Measurements from ENCODE around the gene PFKFB1. TPM values are rescaled to one million over a fixed set of nuclear protein-coding genes. Genes with fewer than 3 reads are reported as not detected.

PFKFB1 gene
- total RNA-seq, 1 donor from 2014 or later = 0.58 TPM

DNA sequence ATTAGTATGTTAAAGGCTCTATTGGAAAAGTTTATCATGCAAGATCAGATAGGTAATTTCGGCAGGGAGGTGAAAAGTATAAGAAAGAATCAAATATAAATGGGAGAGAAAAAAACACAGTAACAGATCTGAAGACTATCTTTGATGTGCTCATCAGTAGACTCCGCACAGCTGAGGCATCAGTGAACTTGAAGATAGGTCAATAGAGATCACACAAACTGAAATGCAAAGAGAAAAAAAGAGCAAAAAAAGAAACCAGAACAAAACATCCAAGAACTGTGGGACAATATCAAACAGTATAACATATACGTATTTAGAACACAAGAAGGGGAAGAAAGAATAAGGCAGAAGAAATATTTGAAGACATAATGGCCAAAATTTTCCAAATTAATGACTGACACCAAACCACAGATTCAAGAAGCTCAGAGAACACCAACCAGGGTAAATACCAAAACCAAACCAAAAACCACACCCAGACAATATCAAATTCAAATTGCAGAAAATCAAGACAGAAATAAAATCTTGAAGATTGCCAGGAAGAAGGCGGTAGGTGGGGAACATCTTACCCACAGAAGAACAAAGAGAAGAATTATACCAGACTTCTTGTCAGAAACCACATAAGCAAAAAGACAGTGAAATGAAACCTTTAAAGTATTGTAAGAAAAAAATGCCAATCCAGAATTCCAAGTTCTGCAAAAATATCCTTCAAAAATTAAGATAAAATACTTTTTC, 29.1 kb downstream of the PFKFB1 start:
- H3K27ac Mint-ChIP-seq = no peak overlapping the region
- no peaks in the 10 kb centered on the region for H3K9me3 Mint-ChIP-seq
- intact Hi-C loops (cut with micrococcal nuclease) = no loop called here
- no peaks in the 10 kb centered on the region for H3K36me3 Mint-ChIP-seq (ENCODE audit: low read depth)
- DNase-seq = no peak
- peaks cover 4% of the 10 kb centered on the region for H3K27me3 Mint-ChIP-seq
- no peak overlapping the region for H3K4me3 Mint-ChIP-seq
- H3K4me1 Mint-ChIP-seq = peaks cover 4% of the 10 kb centered on the region

DNA sequence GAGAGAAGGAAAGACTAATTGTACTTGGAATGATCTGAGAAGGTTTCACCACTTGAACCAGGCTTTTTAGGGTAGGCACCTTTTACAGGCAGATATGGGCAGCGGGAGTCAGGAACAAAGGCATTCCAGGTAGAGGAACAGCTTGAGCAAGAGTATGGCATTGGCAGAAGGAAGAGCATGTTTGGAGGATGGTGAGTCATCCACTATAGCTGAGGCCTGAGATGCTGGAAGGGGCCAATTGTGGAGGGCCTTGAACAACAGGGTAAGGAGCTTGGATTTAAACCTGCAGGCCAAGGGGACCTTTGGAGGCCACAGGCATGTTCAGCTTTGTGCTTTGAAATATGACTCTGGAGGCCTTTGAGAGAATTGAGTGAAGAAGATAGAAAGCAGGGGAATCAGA, 32.2 kb downstream of the PFKFB1 start:
- Mint-ChIP-seq H3K27me3 (peaks cover 4% of the 10 kb centered on the region), H3K4me1 (peaks cover 4% of the 10 kb centered on the region), H3K9me3 (peaks cover 3% of the 10 kb centered on the region), H3K36me3 (ENCODE audit: low read depth) (no peaks in the 10 kb centered on the region), H3K27ac (no peak overlapping the region), H3K4me3 (no peak overlapping the region)
- no peak for DNase-seq
- intact Hi-C loops (cut with micrococcal nuclease) = no loop called here

DNA sequence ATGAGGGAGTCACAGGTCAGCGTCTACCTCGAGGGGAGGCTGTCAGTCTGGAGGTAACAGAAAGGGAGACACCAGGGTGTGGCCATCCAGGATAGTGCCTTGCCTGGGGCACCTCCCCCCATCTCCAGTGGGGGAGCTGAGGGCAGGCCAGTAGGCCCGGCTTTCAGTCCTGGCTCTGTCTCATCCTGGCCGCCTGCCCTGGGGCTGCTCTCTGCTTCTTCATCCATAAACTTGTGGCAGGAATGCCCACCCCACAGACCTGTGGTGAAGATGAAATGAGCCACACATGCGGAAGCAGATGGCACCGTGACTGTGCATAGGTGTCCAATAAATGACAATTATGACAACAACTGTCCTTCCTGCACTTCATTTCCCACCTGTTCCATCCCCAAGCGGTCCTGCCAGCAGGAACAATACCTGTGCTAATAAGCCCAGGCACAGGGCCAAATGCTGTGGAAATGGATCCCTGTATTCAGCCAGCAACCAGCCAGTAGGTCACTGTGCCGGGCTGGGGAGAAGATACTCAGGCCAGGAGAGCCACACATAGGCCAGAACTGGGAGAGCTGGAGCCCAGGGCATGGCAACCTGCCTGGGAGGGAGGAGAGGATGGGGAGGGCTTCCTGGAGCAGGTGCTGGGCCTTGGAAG, 43.1 kb downstream of the PFKFB1 start:
- Mint-ChIP-seq H3K4me3 (no peak overlapping the region), H3K36me3 (ENCODE audit: low read depth) (no peaks in the 10 kb centered on the region), H3K27me3 (no peaks in the 10 kb centered on the region), H3K9me3 (no peaks in the 10 kb centered on the region), H3K4me1 (no peaks in the 10 kb centered on the region), H3K27ac (no peak overlapping the region)
- intact Hi-C loops (cut with micrococcal nuclease) = no loop called here
- no peak for DNase-seq

DNA sequence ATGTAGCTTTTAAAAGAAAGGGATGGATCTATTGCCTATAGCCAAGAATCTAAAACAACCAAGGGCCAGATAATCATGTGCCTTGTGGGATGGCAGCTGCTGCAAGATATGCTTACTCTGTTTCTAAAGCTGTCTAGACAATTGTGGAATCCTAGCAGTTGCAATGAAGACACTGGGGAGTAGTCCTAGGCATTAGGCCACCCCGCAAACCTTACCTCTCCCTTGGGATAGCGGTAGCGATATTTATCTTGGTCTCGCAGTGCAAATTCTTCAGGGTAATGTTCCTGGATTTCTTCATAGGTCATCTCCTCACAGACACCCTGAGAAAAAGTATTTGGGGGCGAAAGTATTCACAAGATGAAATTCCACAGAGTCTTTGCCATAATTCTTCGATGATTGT, 48.8 kb downstream of the PFKFB1 start:
- no peaks in the 10 kb centered on the region for H3K27me3 Mint-ChIP-seq
- no peaks in the 10 kb centered on the region for H3K9me3 Mint-ChIP-seq
- DNase-seq = no peak
- no peaks in the 10 kb centered on the region for H3K4me1 Mint-ChIP-seq
- intact Hi-C loops (cut with micrococcal nuclease) = no loop called here
- H3K4me3 Mint-ChIP-seq = no peak overlapping the region
- H3K27ac Mint-ChIP-seq = no peak overlapping the region
- H3K36me3 Mint-ChIP-seq (ENCODE audit: low read depth) = no peaks in the 10 kb centered on the region

DNA sequence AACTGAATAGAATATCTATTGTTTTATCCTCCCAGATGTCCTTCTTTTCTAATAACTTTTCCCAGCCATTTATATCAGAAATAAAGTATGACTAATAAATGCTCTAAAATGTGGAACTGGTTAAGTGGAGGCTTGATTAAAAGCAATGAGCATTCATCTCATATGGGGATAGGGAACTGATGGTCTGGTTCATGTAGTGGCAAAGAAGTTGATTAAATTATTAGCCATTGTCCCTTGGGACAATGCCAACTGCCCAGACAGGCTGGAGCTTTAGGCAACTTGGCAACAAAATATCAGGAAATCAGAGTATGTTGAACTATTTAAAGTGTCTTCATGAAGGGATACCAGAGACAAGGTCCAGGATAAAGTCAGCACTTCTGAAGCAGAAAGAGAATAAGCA, 49.2 kb downstream of the PFKFB1 start:
- Mint-ChIP-seq H3K4me3 (no peak overlapping the region), H3K27me3 (no peaks in the 10 kb centered on the region), H3K36me3 (ENCODE audit: low read depth) (no peaks in the 10 kb centered on the region), H3K27ac (no peak overlapping the region), H3K4me1 (no peaks in the 10 kb centered on the region), H3K9me3 (no peaks in the 10 kb centered on the region)
- DNase-seq = no peak
- intact Hi-C loops (cut with micrococcal nuclease) = no loop called here

DNA sequence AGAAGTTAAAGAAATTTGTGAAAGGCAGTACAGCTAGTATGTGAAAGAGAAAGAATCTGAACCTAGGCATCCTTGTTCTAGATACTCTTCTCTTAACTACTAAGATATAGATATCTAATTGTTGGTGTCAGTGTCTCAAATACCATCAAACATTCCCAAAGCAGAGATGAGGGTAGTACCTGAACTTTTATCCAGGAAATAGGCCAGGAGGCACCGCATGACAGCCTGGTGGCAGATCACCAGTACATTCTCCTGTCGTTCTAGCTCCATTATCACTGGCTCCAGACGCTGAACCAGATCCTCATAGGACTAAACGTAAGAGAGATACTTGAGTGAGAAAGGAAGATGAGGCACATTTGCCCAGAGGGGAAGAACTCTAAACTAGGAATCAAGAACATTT, 56.6 kb downstream of the PFKFB1 start:
- H3K36me3 Mint-ChIP-seq (ENCODE audit: low read depth) = no peaks in the 10 kb centered on the region
- H3K9me3 Mint-ChIP-seq = no peaks in the 10 kb centered on the region
- H3K27ac Mint-ChIP-seq = no peak overlapping the region
- no peak for DNase-seq
- no peaks in the 10 kb centered on the region for H3K27me3 Mint-ChIP-seq
- no peak overlapping the region for H3K4me3 Mint-ChIP-seq
- no peaks in the 10 kb centered on the region for H3K4me1 Mint-ChIP-seq
- intact Hi-C loops (cut with micrococcal nuclease) = no loop called here

DNA sequence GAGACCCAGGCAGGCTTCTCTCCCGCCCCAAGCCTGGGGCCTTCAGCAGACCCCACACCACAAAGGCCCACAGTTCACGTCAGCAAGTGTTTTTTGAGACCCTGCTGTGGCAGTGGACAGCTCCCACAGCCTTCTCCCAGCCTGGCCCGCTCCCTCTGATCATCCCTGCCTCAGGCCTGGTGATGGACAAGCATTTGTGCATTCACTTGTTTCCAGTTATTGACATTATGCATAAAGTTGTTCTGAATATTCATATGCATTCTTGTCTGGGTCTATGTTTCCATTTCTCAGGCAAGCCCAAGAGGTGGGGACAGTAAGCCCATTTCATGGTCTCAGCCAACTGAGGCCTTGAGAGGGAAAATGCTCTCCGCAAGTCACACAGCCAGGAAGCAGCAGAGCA, 58.7 kb downstream of the PFKFB1 start:
- no peak for DNase-seq
- Mint-ChIP-seq H3K4me3 (no peak overlapping the region), H3K27me3 (no peaks in the 10 kb centered on the region), H3K36me3 (ENCODE audit: low read depth) (no peaks in the 10 kb centered on the region), H3K9me3 (no peaks in the 10 kb centered on the region), H3K27ac (no peak overlapping the region), H3K4me1 (no peaks in the 10 kb centered on the region)
- intact Hi-C loops (cut with micrococcal nuclease) = no loop called here

DNA sequence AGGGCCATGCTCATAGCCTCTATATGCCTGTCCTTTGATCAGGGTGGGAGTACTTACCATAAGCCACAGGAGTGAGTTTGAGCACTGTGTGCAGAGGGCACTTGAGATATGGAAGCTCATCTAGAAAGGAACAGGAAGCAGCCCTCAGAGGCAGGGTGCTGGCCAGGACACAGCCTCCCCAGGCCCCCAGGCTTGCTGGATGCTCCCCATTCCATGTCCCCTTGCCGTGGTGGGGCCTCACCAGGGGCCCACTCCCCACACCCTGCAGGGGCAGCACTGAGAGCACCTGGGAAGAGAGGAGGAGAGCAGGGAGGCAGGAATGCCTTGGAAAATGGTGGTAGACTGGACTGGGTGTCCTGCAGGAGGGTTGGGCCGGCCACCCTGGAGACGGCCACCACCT, 59.1 kb downstream of the PFKFB1 start:
- H3K4me1 Mint-ChIP-seq = no peaks in the 10 kb centered on the region
- H3K27ac Mint-ChIP-seq = no peak overlapping the region

DNA sequence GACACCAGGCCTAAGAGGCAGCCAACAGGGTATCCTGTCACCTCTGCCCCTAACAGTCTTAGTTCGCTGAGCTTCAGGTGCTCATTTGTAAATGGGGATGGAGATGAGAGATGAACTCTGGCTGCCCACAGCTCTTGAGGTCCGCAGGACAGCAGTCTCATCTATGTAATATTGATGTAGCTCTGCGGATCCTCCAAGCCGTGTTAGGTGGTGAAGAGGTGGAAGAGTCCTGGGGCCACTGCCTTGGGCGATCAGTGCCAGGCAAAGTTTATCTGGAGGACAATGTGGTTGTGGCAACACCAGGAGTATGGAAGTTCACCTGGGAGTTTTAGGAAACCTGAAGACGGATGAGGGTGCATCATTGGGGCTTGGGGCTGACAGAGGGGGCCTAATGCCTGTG, 59.9 kb downstream of the PFKFB1 start:
- Mint-ChIP-seq H3K27me3 (no peaks in the 10 kb centered on the region), H3K9me3 (no peaks in the 10 kb centered on the region), H3K4me3 (no peak overlapping the region), H3K27ac (no peak overlapping the region), H3K36me3 (ENCODE audit: low read depth) (no peaks in the 10 kb centered on the region), H3K4me1 (no peaks in the 10 kb centered on the region)
- intact Hi-C loops (cut with micrococcal nuclease) = no loop called here
- peak; percentile 16 for DNase-seq

More for the DNA sequence above, 59.1 kb downstream of the PFKFB1 start:
- H3K27me3 Mint-ChIP-seq = no peaks in the 10 kb centered on the region
- intact Hi-C loops (cut with micrococcal nuclease) = no loop called here
- no peak for DNase-seq
- H3K4me3 Mint-ChIP-seq = no peak overlapping the region
- H3K9me3 Mint-ChIP-seq = no peaks in the 10 kb centered on the region
- H3K36me3 Mint-ChIP-seq (ENCODE audit: low read depth) = no peaks in the 10 kb centered on the region

DNA sequence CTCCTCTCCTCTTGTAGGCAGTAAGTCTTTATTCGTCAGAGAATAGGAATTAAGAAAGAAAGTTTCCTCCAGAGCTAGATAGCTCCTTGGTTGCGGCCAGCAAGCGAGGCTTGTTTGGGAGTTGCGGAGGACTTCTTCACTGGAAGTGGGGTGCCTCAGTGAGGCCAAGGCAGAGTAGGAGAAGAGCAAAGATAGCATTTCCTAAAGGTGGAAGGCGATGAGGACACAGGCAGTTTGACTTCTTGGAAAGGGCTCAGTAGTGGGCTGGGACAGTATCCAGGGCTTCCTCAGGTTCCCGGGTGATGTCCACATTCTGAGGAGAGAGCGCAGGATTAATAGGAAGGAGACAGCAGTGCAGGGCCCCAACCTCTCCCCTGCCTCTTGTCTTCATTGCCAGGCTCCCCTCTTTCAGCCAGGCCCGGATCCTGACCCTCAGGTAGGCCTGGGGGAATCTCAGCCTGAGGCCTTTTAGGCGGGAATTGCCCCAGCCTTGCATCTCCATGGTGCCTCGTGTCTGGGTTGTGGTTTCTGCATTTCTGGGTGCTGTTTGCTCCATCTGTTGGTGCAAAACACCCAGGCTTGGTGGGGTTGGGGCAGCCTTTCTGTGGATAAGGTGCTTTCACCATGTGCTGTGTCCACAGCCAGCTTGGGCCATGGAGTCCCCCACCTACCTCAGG, 60.7 kb downstream of the PFKFB1 start:
- Mint-ChIP-seq H3K36me3 (ENCODE audit: low read depth) (no peaks in the 10 kb centered on the region), H3K27me3 (no peaks in the 10 kb centered on the region), H3K4me1 (no peaks in the 10 kb centered on the region), H3K27ac (no peak overlapping the region), H3K4me3 (no peak overlapping the region), H3K9me3 (no peaks in the 10 kb centered on the region)
- no peak for DNase-seq
- intact Hi-C loops (cut with micrococcal nuclease) = no loop called here

DNA sequence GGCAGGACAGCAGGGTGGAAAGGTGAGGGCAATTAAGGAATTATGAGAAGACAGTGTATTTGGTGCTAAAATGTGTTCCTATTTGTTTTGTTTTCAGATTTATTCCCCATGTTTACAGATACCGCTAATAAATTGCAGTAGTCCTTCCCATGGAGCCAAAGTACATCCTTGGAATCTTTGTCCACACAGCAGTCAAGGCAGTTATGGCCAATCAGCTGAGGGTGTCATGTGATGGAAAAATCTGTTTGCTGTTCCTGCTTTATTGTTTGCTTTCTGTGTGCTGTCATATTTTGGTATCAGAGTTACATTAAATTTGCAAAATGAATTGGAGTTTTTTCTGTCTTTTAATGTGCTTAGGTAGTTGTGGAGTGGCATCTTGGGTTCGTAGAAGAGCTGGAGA, 62.9 kb downstream of the PFKFB1 start:
- no peaks in the 10 kb centered on the region for H3K9me3 Mint-ChIP-seq
- no peaks in the 10 kb centered on the region for H3K4me1 Mint-ChIP-seq
- H3K36me3 Mint-ChIP-seq (ENCODE audit: low read depth) = no peaks in the 10 kb centered on the region
- intact Hi-C loops (cut with micrococcal nuclease) = no loop called here
- no peak overlapping the region for H3K27ac Mint-ChIP-seq
- H3K4me3 Mint-ChIP-seq = no peak overlapping the region
- H3K27me3 Mint-ChIP-seq = no peaks in the 10 kb centered on the region
- DNase-seq = no peak

DNA sequence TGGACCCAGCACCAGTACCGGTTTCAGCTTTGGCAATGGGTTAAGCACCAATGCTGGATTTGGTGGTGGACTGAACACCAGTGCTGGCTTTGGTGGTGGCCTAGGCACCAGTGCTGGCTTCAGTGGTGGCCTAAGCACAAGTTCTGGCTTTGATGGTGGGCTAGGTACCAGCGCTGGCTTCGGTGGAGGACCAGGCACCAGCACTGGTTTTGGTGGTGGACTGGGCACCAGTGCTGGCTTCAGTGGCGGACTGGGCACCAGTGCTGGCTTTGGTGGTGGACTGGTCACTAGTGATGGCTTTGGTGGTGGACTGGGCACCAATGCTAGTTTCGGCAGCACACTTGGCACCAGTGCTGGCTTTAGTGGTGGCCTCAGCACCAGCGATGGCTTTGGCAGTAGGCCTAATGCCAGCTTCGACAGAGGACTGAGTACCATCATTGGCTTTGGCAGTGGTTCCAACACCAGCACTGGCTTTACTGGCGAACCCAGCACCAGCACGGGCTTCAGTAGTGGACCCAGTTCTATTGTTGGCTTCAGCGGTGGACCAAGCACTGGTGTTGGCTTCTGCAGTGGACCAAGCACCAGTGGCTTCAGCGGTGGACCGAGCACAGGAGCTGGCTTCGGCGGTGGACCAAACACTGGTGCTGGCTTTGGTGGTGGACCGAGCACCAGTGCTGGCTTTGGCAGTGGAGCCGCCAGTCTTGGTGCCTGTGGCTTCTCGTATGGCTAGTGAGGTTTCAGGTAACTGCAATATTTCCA, 63.5 kb downstream of the PFKFB1 start:
- Mint-ChIP-seq H3K4me3 (no peak overlapping the region), H3K27ac (no peak overlapping the region), H3K36me3 (ENCODE audit: low read depth) (no peaks in the 10 kb centered on the region), H3K9me3 (no peaks in the 10 kb centered on the region), H3K27me3 (no peaks in the 10 kb centered on the region), H3K4me1 (no peaks in the 10 kb centered on the region)
- DNase-seq = no peak
- intact Hi-C loops (cut with micrococcal nuclease) = no loop called here

DNA sequence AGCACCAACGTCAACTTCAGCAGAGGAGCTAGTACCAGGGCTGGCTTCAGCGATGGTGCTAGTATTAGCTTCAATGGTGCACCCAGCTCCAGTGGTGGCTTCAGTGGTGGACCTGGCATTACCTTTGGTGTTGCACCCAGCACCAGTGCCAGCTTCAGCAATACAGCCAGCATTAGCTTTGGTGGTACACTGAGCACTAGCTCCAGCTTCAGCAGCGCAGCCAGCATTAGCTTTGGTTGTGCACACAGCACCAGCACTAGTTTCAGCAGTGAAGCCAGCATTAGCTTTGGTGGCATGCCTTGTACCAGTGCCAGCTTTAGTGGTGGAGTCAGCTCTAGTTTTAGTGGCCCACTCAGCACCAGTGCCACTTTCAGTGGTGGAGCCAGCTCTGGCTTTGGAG, 65.1 kb downstream of the PFKFB1 start:
- no peak for DNase-seq
- H3K36me3 Mint-ChIP-seq (ENCODE audit: low read depth) = no peaks in the 10 kb centered on the region
- no peaks in the 10 kb centered on the region for H3K4me1 Mint-ChIP-seq
- no peaks in the 10 kb centered on the region for H3K27me3 Mint-ChIP-seq
- intact Hi-C loops (cut with micrococcal nuclease) = loop anchor here (10.0 kb wide), 1 partner anchor 76 kb away; the partner anchor contains the start of gene APEX2
- H3K9me3 Mint-ChIP-seq = no peaks in the 10 kb centered on the region
- no peak overlapping the region for H3K4me3 Mint-ChIP-seq
- no peak overlapping the region for H3K27ac Mint-ChIP-seq

DNA sequence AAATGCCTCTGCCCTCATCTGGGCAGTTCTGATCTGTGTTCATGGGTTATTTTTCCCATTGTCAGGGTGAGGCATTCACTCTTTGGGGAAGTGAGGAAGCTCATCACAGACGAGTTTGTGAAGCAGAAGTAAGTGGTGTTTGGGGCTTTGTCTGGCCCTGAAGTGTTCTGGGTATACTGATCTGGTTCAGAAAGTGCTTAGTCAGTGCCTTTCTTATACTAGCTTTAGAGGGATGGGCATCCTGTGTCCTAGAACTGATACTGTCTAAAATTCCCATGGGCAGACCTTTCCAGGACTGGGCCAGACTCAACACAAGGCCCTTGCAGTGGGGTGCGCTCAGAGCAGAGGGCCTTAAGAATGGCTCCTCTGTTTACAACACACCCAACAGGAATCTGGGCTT, 67.0 kb downstream of the PFKFB1 start:
- Mint-ChIP-seq H3K4me1 (peaks cover 4% of the 10 kb centered on the region), H3K27me3 (no peaks in the 10 kb centered on the region), H3K4me3 (no peak overlapping the region), H3K9me3 (no peaks in the 10 kb centered on the region), H3K27ac (no peak overlapping the region), H3K36me3 (ENCODE audit: low read depth) (no peaks in the 10 kb centered on the region)
- DNase-seq = no peak
- intact Hi-C loops (cut with micrococcal nuclease) = loop anchor here (10.0 kb wide), 1 partner anchor 78 kb away; the partner anchor contains the start of gene APEX2
